GM12872 (cell line): ENCODE measurements around the gene PRDM15.

ENCODE experiments used
- CTCF ChIP-seq: IDR thresholded peaks from 3 replicates; pipeline ENCODE4 v1.5.1; 2011; ENCODE audit warnings: low read depth, mild to moderate bottlenecking, low read length, moderate library complexity; ENCODE audit not compliant: insufficient read depth

The PRDM15 gene

GRCh38 chr21:41890355-41890754, 11.2 kb upstream of the PRDM15 start:
- TF ChIP-seq CTCF: no peak

GRCh38 chr21:41888749-41889376, 9.7 kb upstream of the PRDM15 start:
- TF ChIP-seq CTCF: no peak

GRCh38 chr21:41887667-41888066, 8.5 kb upstream of the PRDM15 start:
- TF ChIP-seq CTCF: no peak

- TF ChIP-seq CTCF: no peak
Observed at GRCh38 chr21:41886328-41886727, 7.2 kb upstream of the PRDM15 start.

- no peak for TF ChIP-seq CTCF
Observed at GRCh38 chr21:41885341-41886024, 6.3 kb upstream of the PRDM15 start.

- TF ChIP-seq CTCF: no peak
Observed at GRCh38 chr21:41884501-41885030, 5.4 kb upstream of the PRDM15 start.

- no peak for TF ChIP-seq CTCF
Observed at GRCh38 chr21:41883582-41883981, 4.4 kb upstream of the PRDM15 start.
